A673 (cell line): ENCODE measurements around the gene SLC19A1. TPM values are rescaled to one million over a fixed set of nuclear protein-coding genes. Genes with fewer than 3 reads are reported as not detected.
"Not testable (repeated sequence)": the region's sequence is repeated elsewhere in the genome, so short reads cannot be mapped to it uniquely, and the experiment has no call there.

Source experiments
- BruUV-seq: library from RNA; stranded (reverse); fragments of 400-500 nt; replicated peaks from 2 replicates; lab custom pipeline; 2021; lab: Mats Ljungman, UMichigan
- CTCF ChIA-PET: fragments of 300-600 bp; sonication (Branson Sonifier 250); formaldehyde crosslinking; loops from one replicate; lab custom pipeline; 2022; ENCODE audit warnings: antibody characterized with exemption; lab: Charles Lee
- POLR2A ChIA-PET: fragments of 300-600 bp; sonication (Branson Sonifier 250); formaldehyde crosslinking; loops from one replicate; lab custom pipeline; 2022; ENCODE audit warnings: antibody characterized with exemption; ENCODE audit not compliant: low non-redundant PET; lab: Charles Lee
- DNase-seq: peaks from one replicate; pipeline ENCODE4 v3.0.0-alpha.2; 2015; ENCODE audit warnings: low spot score
- H3K27ac ChIP-seq: fragments of 200-600 bp; sonication (generic); 2 replicates; pipeline ENCODE4 v1.5.1; 2016; ENCODE audit warnings: mixed run types, low read depth, mild to moderate bottlenecking, mixed read lengths, antibody characterized with exemption, low read length; ENCODE audit not compliant: poor library complexity, severe bottlenecking
- H3K27me3 ChIP-seq: fragments of 200-600 bp; sonication (generic); replicated peaks from 2 replicates; pipeline ENCODE4 v1.6.1; 2017; ENCODE audit warnings: mixed run types, low read depth, mild to moderate bottlenecking, mixed read lengths, antibody characterized with exemption, low read length; ENCODE audit not compliant: insufficient read depth, poor library complexity
- H3K36me3 ChIP-seq: fragments of 200-600 bp; sonication (generic); 2 replicates; pipeline ENCODE4 v1.6.1; 2016; ENCODE audit warnings: mixed run types, mild to moderate bottlenecking, mixed read lengths, antibody characterized with exemption, low read length; ENCODE audit not compliant: insufficient read depth, poor library complexity, severe bottlenecking
- H3K4me1 ChIP-seq: fragments of 200-600 bp; sonication (generic); 2 replicates; pipeline ENCODE4 v1.6.1; 2017; ENCODE audit warnings: mixed run types, mild to moderate bottlenecking, mixed read lengths, antibody characterized with exemption, low read length; ENCODE audit not compliant: insufficient read depth, poor library complexity, severe bottlenecking
- H3K4me3 ChIP-seq: fragments of 200-600 bp; sonication (generic); 2 replicates; pipeline ENCODE4 v1.5.1; 2016; ENCODE audit warnings: low read depth, mixed run types, mild to moderate bottlenecking, mixed read lengths, low read length; ENCODE audit not compliant: poor library complexity, severe bottlenecking
- H3K9me3 ChIP-seq: fragments of 200-600 bp; sonication (generic); 2 replicates; pipeline ENCODE4 v1.6.1; 2016; ENCODE audit warnings: mixed run types, low read depth, mild to moderate bottlenecking, mixed read lengths, antibody characterized with exemption, low read length; ENCODE audit not compliant: poor library complexity, severe bottlenecking
- EZH2 ChIP-seq: fragments of 200-600 bp; sonication (generic); IDR thresholded peaks from 2 replicates; pipeline ENCODE4 v1.6.1; 2017; ENCODE audit warnings: borderline replicate concordance, low read depth, mild to moderate bottlenecking, mixed read lengths, antibody characterized with exemption, low read length; ENCODE audit not compliant: poor library complexity, severe bottlenecking
- intact Hi-C: fragments of 100-400 bp; cut with micrococcal nuclease; formaldehyde crosslinking; loops from one replicate; pipeline ENCODE4 v1.10.0; 2022; ENCODE audit not compliant: unreplicated experiment
- total RNA-seq: library from RNA; stranded (reverse); gene quantifications from 2 replicates; pipeline ENCODE4 v1.2.3, GENCODE V29; 2021
- TF ChIP-seq, protein P1 (sequence below): fragments of 300-800, 200-600 bp; sonication (generic); conservative IDR thresholded peaks from 2 replicates; pipeline ENCODE4 v1.5.1; 2017; ENCODE audit warnings: low read depth, mild to moderate bottlenecking, antibody characterized with exemption, low read length, moderate library complexity, mixed read lengths

SLC19A1 gene
- total RNA-seq, 1 experiment from 2014 or later: 72.1 TPM

DNA sequence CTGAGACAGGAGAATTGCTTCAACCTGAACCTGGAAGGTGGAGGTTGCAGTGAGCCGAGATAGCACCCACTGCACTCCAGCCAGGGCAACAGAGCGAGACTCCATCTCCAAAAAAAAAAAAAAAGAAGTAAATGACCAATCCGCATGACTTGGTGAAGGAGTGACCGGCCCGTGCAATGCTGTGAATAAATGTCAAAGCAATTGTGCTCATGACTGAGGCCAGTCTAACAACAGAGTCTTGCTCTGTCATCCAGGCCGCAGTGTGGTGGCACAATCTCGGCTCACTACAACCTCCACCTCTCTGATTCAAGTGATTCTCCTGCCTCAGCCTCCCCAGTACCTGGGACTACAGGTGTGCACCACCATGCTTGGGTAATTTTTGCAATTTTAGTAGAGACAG lies 27.8 kb upstream of the SLC19A1 start:
- DNase-seq: no peak
- BruUV-seq: no TSS peak
- Histone ChIP-seq H3K9me3 (no peaks in the 10 kb centered on the region), H3K4me3 (no peak overlapping the region), H3K36me3 (no peaks in the 10 kb centered on the region), H3K4me1 (no peaks in the 10 kb centered on the region), H3K27me3 (peaks cover 6% of the 10 kb centered on the region), H3K27ac (no peak overlapping the region)
- POLR2A ChIA-PET: no interaction called here
- CTCF ChIA-PET: no interaction called here
- intact Hi-C loops: no loop called here
- TF ChIP-seq, protein P1, sequence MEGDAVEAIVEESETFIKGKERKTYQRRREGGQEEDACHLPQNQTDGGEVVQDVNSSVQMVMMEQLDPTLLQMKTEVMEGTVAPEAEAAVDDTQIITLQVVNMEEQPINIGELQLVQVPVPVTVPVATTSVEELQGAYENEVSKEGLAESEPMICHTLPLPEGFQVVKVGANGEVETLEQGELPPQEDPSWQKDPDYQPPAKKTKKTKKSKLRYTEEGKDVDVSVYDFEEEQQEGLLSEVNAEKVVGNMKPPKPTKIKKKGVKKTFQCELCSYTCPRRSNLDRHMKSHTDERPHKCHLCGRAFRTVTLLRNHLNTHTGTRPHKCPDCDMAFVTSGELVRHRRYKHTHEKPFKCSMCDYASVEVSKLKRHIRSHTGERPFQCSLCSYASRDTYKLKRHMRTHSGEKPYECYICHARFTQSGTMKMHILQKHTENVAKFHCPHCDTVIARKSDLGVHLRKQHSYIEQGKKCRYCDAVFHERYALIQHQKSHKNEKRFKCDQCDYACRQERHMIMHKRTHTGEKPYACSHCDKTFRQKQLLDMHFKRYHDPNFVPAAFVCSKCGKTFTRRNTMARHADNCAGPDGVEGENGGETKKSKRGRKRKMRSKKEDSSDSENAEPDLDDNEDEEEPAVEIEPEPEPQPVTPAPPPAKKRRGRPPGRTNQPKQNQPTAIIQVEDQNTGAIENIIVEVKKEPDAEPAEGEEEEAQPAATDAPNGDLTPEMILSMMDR: no peak
- TF ChIP-seq EZH2: no peak

DNA sequence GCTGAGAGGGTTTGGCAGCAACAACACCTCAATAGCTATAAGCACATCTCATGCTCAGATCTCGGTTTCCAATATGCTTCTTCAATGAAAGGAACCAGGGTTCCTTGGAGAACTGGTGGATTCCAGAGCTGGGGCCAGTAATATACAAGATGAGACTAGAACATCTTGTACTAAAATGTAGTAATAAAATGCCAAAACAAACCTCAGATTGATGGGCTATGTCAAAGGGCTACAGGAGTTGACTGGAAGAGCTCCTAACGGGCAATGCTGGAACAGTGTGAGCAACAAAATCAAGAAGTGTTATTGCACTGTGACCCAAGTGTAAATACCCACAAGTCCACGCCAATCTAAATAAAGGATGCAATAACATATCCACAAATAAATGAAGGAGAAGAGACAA lies 26.1 kb upstream of the SLC19A1 start:
- Histone ChIP-seq H3K4me3 (no peak overlapping the region), H3K4me1 (no peaks in the 10 kb centered on the region), H3K36me3 (no peaks in the 10 kb centered on the region), H3K27ac (no peak overlapping the region), H3K27me3 (peaks cover 6% of the 10 kb centered on the region), H3K9me3 (no peaks in the 10 kb centered on the region)
- POLR2A ChIA-PET: no interaction called here
- intact Hi-C loops: no loop called here
- CTCF ChIA-PET: no interaction called here
- TF ChIP-seq EZH2: no peak
- TF ChIP-seq, protein P1: no peak
- no TSS peak for BruUV-seq
- DNase-seq: no peak

DNA sequence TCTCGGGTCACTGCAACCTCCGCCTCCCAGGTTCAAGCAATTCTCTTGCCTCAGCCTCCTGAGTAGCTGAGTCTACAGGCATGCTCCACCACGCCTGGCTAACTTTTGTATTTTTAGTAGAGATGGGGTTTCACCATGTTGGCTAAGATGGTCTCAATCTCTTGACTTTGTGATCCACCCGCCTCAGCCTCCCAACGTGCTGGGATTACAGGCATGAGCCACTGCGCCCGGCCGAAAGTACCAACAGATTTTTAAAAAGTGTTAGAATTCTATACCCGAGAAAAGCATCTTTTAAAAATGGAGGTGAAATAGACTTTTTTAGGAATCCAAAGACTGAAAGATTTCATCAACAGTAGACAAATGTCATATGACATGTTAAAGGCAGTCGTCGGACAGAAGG lies 21.9 kb upstream of the SLC19A1 start:
- H3K27ac ChIP-seq, H3K27me3 ChIP-seq, H3K4me1 ChIP-seq, H3K9me3 ChIP-seq, BruUV-seq, CTCF ChIA-PET, POLR2A ChIA-PET, H3K36me3 ChIP-seq, intact Hi-C loops, H3K4me3 ChIP-seq, DNase-seq: not testable (repeated sequence)

DNA sequence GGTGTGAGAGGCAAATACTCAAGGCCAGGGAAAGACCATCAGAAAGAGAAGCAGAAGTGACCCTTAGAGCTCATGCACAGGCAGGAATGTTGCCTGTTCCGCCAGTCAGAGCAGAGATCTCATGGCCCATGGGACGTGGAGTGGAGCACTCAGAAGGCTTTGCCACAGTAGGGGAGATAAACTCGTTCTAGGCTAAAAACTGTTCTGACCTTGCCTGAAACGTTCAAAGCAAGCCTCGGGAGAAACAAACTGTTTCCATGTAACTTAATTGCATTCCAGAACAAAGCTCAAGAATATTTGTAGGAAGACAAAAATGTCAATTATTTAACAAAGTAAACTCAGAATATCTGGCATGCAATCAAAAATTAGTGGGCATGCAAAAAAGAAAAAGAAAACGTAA lies 20.7 kb upstream of the SLC19A1 start:
- DNase-seq: no peak
- CTCF ChIA-PET: no interaction called here
- intact Hi-C loops: no loop called here
- peaks cover 6% of the 10 kb centered on the region for H3K27me3 ChIP-seq
- no peaks in the 10 kb centered on the region for H3K4me1 ChIP-seq
- H3K9me3 ChIP-seq: no peaks in the 10 kb centered on the region
- H3K4me3 ChIP-seq: no peak overlapping the region
- POLR2A ChIA-PET: no interaction called here
- H3K27ac ChIP-seq: no peak overlapping the region
- BruUV-seq: no TSS peak
- TF ChIP-seq, protein P1: no peak
- no peak for TF ChIP-seq EZH2
- no peaks in the 10 kb centered on the region for H3K36me3 ChIP-seq
